ENCODE data around the gene TAS2R30.

Gene TAS2R30

DNA sequence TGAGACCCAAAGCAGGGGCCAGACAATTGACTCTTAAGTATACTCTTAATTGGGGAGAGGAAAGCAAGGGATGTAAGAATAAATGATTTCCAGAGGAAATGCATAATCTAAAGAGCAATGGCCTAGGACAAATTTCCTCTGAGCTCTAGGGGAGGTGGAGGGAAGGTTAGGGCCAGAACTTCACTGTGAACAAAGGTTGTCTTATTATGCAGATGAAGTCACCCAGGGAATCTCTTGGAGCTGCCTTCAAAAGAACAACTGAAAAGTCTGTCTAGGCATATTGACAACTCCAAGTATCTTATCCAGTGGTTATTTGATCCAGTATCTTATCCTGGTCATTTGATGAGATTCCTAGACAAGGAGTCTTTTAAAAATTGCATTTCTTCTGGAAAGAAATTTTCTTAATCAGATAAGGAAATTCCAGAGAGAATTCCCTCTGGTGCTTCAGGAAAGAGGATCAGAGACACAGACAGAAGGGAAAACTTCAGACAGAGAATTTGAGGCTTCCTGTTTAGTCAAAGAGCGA is 20.0 kb upstream of the TAS2R30 start:
- H3K27ac ChIP-seq (replicated peaks; ENCODE audit: low read length), result no peak overlapping the region
- no peak overlapping the region for H3K4me3 ChIP-seq (ENCODE audit: low read length in 2 of 2)
- H2AK5ac ChIP-seq (ENCODE audit: low read depth, low read length), result no peak overlapping the region
- DNase-seq (ENCODE audit: low spot score), result no peak
- no peak overlapping the region for H3K4me2 ChIP-seq (ENCODE audit: insufficient read depth, low read length, poor library complexity, severe bottlenecking)
- peaks cover 6 to 31% of the 10 kb centered on the region in 2 donors for H3K36me3 ChIP-seq (replicated peaks in 1 of 2; ENCODE audit: control insufficient read depth in 2 of 2, insufficient read depth in 2 of 2, low read length in 2 of 2)
- no peak overlapping the region for H4K91ac ChIP-seq (ENCODE audit: low read depth, low read length, poor library complexity)
- H3K18ac ChIP-seq (ENCODE audit: low read length), result no peak overlapping the region
- H3K23ac ChIP-seq (ENCODE audit: low read depth, low read length, poor library complexity), result no peak overlapping the region
- H3K4me1 ChIP-seq (ENCODE audit: control insufficient read depth in 2 of 2, insufficient read depth in 1 of 2, low read depth in 1 of 2, low read length in 2 of 2), result peaks cover 0 to 7% of the 10 kb centered on the region in 2 donors
- no peak overlapping the region for H4K8ac ChIP-seq (ENCODE audit: low read depth, low read length)
- no peak overlapping the region for H2BK120ac ChIP-seq (ENCODE audit: low read depth, low read length)
- no peak overlapping the region for H3K14ac ChIP-seq (ENCODE audit: low read length)
- H2BK15ac ChIP-seq (ENCODE audit: low read length), result no peak overlapping the region
- no peak overlapping the region for H2BK12ac ChIP-seq (ENCODE audit: low read length)
- no peak overlapping the region for H3K9ac ChIP-seq (ENCODE audit: low read depth, low read length, poor library complexity)
- H3K27me3 ChIP-seq (ENCODE audit: control insufficient read depth in 3 of 3, insufficient read depth in 3 of 3, low read depth in 1 of 3, low read length in 3 of 3), result no peaks in the 10 kb centered on the region
- peaks cover 5 to 48% of the 10 kb centered on the region in 2 donors for H3K9me3 ChIP-seq (replicated peaks in 1 of 2; ENCODE audit: control insufficient read depth in 2 of 2, insufficient read depth in 1 of 2, low read depth in 1 of 2, low read length in 2 of 2)
- no peaks in the 10 kb centered on the region for H3K79me1 ChIP-seq (ENCODE audit: low read depth, low read length)
- no CpG with 5 or more reads among the region's 1 CpG for WGBS, 2 donors (ENCODE audit: extremely low coverage in 2 of 2, insufficient read length in 2 of 2, insufficient replicate concordance in 1 of 2)
- H2AFZ ChIP-seq (ENCODE audit: low read length), result no peak overlapping the region
- no peak overlapping the region for H3K4ac ChIP-seq (ENCODE audit: low read length)
- H2BK5ac ChIP-seq (ENCODE audit: low read length), result no peak overlapping the region

DNA sequence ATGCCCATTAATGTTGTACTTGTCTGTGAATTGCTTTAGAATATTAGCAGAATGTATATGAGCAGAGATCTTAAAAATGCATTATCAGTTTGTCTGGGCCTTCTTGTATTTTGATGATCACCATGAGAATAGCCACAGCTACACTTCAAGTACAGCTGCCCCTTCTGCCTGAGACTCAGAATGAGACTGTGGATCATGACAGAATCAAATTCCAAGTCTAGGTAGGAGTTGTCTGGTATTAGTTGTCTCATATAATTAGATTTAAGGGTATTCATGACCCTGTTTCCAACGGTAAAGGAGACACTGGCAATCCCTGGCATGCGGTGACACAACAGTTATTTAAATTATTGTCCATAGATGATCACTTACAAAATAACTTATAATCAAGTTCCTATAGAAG is 18.3 kb upstream of the TAS2R30 start:
- Histone ChIP-seq H2BK15ac (ENCODE audit: low read length) (no peak overlapping the region), H3K23ac (ENCODE audit: low read depth, low read length, poor library complexity) (no peak overlapping the region), H3K4me2 (ENCODE audit: insufficient read depth, low read length, poor library complexity, severe bottlenecking) (no peak overlapping the region), H3K27ac (replicated peaks; ENCODE audit: low read length) (no peak overlapping the region), H4K91ac (ENCODE audit: low read depth, low read length, poor library complexity) (no peak overlapping the region), H2AK5ac (ENCODE audit: low read depth, low read length) (no peak overlapping the region), H3K4ac (ENCODE audit: low read length) (no peak overlapping the region), H4K8ac (ENCODE audit: low read depth, low read length) (no peak overlapping the region), H3K18ac (ENCODE audit: low read length) (no peak overlapping the region), H2AFZ (ENCODE audit: low read length) (no peak overlapping the region), H2BK120ac (ENCODE audit: low read depth, low read length) (no peak overlapping the region), H3K9me3 (replicated peaks in 1 of 2; ENCODE audit: control insufficient read depth in 2 of 2, insufficient read depth in 1 of 2, low read depth in 1 of 2, low read length in 2 of 2) (peaks cover 5 to 48% of the 10 kb centered on the region in 2 donors), H2BK5ac (ENCODE audit: low read length) (no peak overlapping the region), H3K36me3 (replicated peaks in 1 of 2; ENCODE audit: control insufficient read depth in 2 of 2, insufficient read depth in 2 of 2, low read length in 2 of 2) (peaks cover 6 to 31% of the 10 kb centered on the region in 2 donors), H3K9ac (ENCODE audit: low read depth, low read length, poor library complexity) (no peak overlapping the region), H3K27me3 (ENCODE audit: control insufficient read depth in 3 of 3, insufficient read depth in 3 of 3, low read depth in 1 of 3, low read length in 3 of 3) (no peaks in the 10 kb centered on the region), H2BK12ac (ENCODE audit: low read length) (no peak overlapping the region), H3K4me1 (ENCODE audit: control insufficient read depth in 2 of 2, insufficient read depth in 1 of 2, low read depth in 1 of 2, low read length in 2 of 2) (no peaks in the 10 kb centered on the region), H3K4me3 (ENCODE audit: low read length in 2 of 2) (no peak overlapping the region), H3K14ac (ENCODE audit: low read length) (no peak overlapping the region), H3K79me1 (ENCODE audit: low read depth, low read length) (no peaks in the 10 kb centered on the region)
- DNase-seq (ENCODE audit: low spot score), result no peak
- no CpG with 5 or more reads among the region's 2 CpGs for WGBS, 2 donors (ENCODE audit: extremely low coverage in 2 of 2, insufficient read length in 2 of 2, insufficient replicate concordance in 1 of 2)

DNA sequence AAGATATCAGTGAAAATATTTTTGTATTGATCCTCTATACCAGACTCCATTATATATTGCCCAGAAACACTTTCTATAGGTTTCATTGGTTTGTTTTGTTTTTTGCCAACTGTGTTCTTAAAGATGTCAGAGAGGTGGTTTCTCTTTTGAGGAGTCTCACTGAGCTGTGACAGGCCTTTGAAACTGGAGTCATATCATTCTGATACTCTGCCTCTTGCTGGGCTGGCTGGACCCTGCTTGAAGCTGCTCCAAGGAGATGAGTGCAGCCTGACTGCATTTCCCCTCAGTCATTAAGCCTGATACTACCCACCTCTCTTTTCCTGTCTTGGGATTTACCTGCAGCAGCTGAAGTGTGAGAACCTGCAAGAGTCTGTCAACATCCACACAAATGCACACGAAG is 16.4 kb upstream of the TAS2R30 start:
- Histone ChIP-seq H4K8ac (ENCODE audit: low read depth, low read length) (no peak overlapping the region), H2BK12ac (ENCODE audit: low read length) (no peak overlapping the region), H3K4me2 (ENCODE audit: insufficient read depth, low read length, poor library complexity, severe bottlenecking) (no peak overlapping the region), H3K36me3 (replicated peaks in 1 of 2; ENCODE audit: control insufficient read depth in 2 of 2, insufficient read depth in 2 of 2, low read length in 2 of 2) (peaks cover 6 to 25% of the 10 kb centered on the region in 2 donors), H3K18ac (ENCODE audit: low read length) (no peak overlapping the region), H3K27ac (replicated peaks; ENCODE audit: low read length) (no peak overlapping the region), H2BK15ac (ENCODE audit: low read length) (no peak overlapping the region), H3K9ac (ENCODE audit: low read depth, low read length, poor library complexity) (no peak overlapping the region), H3K79me1 (ENCODE audit: low read depth, low read length) (no peaks in the 10 kb centered on the region), H2BK5ac (ENCODE audit: low read length) (no peak overlapping the region), H3K14ac (ENCODE audit: low read length) (no peak overlapping the region), H3K9me3 (replicated peaks in 1 of 2; ENCODE audit: control insufficient read depth in 2 of 2, insufficient read depth in 1 of 2, low read depth in 1 of 2, low read length in 2 of 2) (peaks cover 5 to 40% of the 10 kb centered on the region in 2 donors), H3K23ac (ENCODE audit: low read depth, low read length, poor library complexity) (no peak overlapping the region), H2AFZ (ENCODE audit: low read length) (no peak overlapping the region), H2AK5ac (ENCODE audit: low read depth, low read length) (no peak overlapping the region), H3K4me1 (ENCODE audit: control insufficient read depth in 2 of 2, insufficient read depth in 1 of 2, low read depth in 1 of 2, low read length in 2 of 2) (no peaks in the 10 kb centered on the region), H3K27me3 (ENCODE audit: control insufficient read depth in 3 of 3, insufficient read depth in 3 of 3, low read depth in 1 of 3, low read length in 3 of 3) (no peaks in the 10 kb centered on the region), H3K4ac (ENCODE audit: low read length) (no peak overlapping the region), H2BK120ac (ENCODE audit: low read depth, low read length) (no peak overlapping the region), H4K91ac (ENCODE audit: low read depth, low read length, poor library complexity) (no peak overlapping the region), H3K4me3 (ENCODE audit: low read length in 2 of 2) (no peak overlapping the region)
- no CpG with 5 or more reads among the region's 1 CpG for WGBS, 2 donors (ENCODE audit: extremely low coverage in 2 of 2, insufficient read length in 2 of 2, insufficient replicate concordance in 1 of 2)
- no peak for DNase-seq (ENCODE audit: low spot score)

DNA sequence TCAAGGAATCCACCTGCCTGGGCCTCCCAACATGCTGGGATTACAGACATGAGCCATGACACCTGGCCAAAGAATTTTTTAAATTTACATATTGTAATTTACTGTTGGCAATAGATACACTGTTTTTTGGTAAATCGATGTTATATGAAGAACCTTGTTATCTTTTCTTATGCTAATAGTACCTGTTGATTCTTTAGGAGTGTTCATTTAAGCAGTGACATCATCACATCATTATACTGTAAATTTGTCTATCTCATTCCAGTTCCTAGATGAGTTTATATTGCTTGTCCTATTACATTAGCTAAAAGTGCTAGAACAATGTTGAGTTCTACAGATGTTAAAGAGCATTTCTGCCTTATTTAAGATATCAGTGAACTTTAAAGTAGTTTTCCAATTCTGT is 13.0 kb upstream of the TAS2R30 start:
- WGBS, 2 donors (ENCODE audit: extremely low coverage in 2 of 2, insufficient read length in 2 of 2, insufficient replicate concordance in 1 of 2), result no CpG with 5 or more reads among the region's 1 CpG
- no peak overlapping the region for H3K4me2 ChIP-seq (ENCODE audit: insufficient read depth, low read length, poor library complexity, severe bottlenecking)

More for the DNA sequence above, 13.0 kb upstream of the TAS2R30 start:
- H3K36me3 ChIP-seq (replicated peaks in 1 of 2; ENCODE audit: control insufficient read depth in 2 of 2, insufficient read depth in 2 of 2, low read length in 2 of 2), result peaks cover 4 to 10% of the 10 kb centered on the region in 2 donors
- no peak overlapping the region for H4K91ac ChIP-seq (ENCODE audit: low read depth, low read length, poor library complexity)
- H3K18ac ChIP-seq (ENCODE audit: low read length), result no peak overlapping the region
- H3K23ac ChIP-seq (ENCODE audit: low read depth, low read length, poor library complexity), result no peak overlapping the region
- H3K4me3 ChIP-seq (ENCODE audit: low read length in 2 of 2), result no peak overlapping the region
- peaks cover 6 to 17% of the 10 kb centered on the region in 2 donors for H3K9me3 ChIP-seq (replicated peaks in 1 of 2; ENCODE audit: control insufficient read depth in 2 of 2, insufficient read depth in 1 of 2, low read depth in 1 of 2, low read length in 2 of 2)
- no peak overlapping the region for H2BK5ac ChIP-seq (ENCODE audit: low read length)
- H3K79me1 ChIP-seq (ENCODE audit: low read depth, low read length), result no peaks in the 10 kb centered on the region
- no peak overlapping the region for H2BK120ac ChIP-seq (ENCODE audit: low read depth, low read length)
- no peak for DNase-seq (ENCODE audit: low spot score)
- H3K9ac ChIP-seq (ENCODE audit: low read depth, low read length, poor library complexity), result no peak overlapping the region
- no peak overlapping the region for H2BK15ac ChIP-seq (ENCODE audit: low read length)
- H3K27ac ChIP-seq (replicated peaks; ENCODE audit: low read length), result no peak overlapping the region
- no peak overlapping the region for H2AK5ac ChIP-seq (ENCODE audit: low read depth, low read length)
- H4K8ac ChIP-seq (ENCODE audit: low read depth, low read length), result no peak overlapping the region
- H3K4me1 ChIP-seq (ENCODE audit: control insufficient read depth in 2 of 2, insufficient read depth in 1 of 2, low read depth in 1 of 2, low read length in 2 of 2), result no peaks in the 10 kb centered on the region
- H2BK12ac ChIP-seq (ENCODE audit: low read length), result no peak overlapping the region
- no peaks in the 10 kb centered on the region for H3K27me3 ChIP-seq (ENCODE audit: control insufficient read depth in 3 of 3, insufficient read depth in 3 of 3, low read depth in 1 of 3, low read length in 3 of 3)
- H2AFZ ChIP-seq (ENCODE audit: low read length), result no peak overlapping the region
- no peak overlapping the region for H3K4ac ChIP-seq (ENCODE audit: low read length)
- no peak overlapping the region for H3K14ac ChIP-seq (ENCODE audit: low read length)

Measured in neuronal stem cell (in vitro differentiated cells).